Forelimb muscle (tissue), 1 donor: ENCODE measurements around the gene ENGASE. TPM values are rescaled to one million over a fixed set of nuclear protein-coding genes. Genes with fewer than 3 reads are reported as not detected.
"Not testable (repeated sequence)": the region's sequence is repeated elsewhere in the genome, so short reads cannot be mapped to it uniquely, and the experiment has no call there.

Source experiments
- DNase-seq: peaks from one replicate; pipeline ENCODE4 v3.0.0-alpha.2; 2013; ENCODE audit warnings: low read depth
- polyA plus RNA-seq: library from polyadenylated mRNA; unstranded; fragments of 120-200 nt; gene quantifications from one replicate; pipeline ENCODE4 v1.2.1, GENCODE V29; 2013; ENCODE audit not compliant: insufficient read length

The ENGASE gene
- polyA plus RNA-seq, result 17.9 TPM

- peak; percentile 69 for DNase-seq
Observed at GRCh38 chr17:79074649-79075445, at the start of gene ENGASE. ENGASE (plus strand) TSS chr17:79074824; CDS start chr17:79074945, 121 bp downstream.

- no peak for DNase-seq
Observed at GRCh38 chr17:79024901-79025737, 49.5 kb upstream of the ENGASE start.

GRCh38 chr17:79026376-79027273, 48.0 kb upstream of the ENGASE start:
- no peak for DNase-seq

GRCh38 chr17:79027274-79027924, 47.2 kb upstream of the ENGASE start:
- DNase-seq, result no peak

GRCh38 chr17:79027925-79028491, 46.6 kb upstream of the ENGASE start:
- DNase-seq, result no peak

- DNase-seq, result no peak
Observed at GRCh38 chr17:79028496-79029326, 45.9 kb upstream of the ENGASE start.

GRCh38 chr17:79029327-79030009, 45.2 kb upstream of the ENGASE start:
- DNase-seq, result no peak

GRCh38 chr17:79030636-79031035, 44.0 kb upstream of the ENGASE start:
- not testable (repeated sequence) for DNase-seq

- no peak for DNase-seq
Observed at GRCh38 chr17:79031996-79032875, 42.4 kb upstream of the ENGASE start.

- no peak for DNase-seq
Observed at GRCh38 chr17:79033046-79033616, 41.5 kb upstream of the ENGASE start.

GRCh38 chr17:79033741-79034501, 40.7 kb upstream of the ENGASE start:
- DNase-seq, result no peak

GRCh38 chr17:79034931-79035485, 39.6 kb upstream of the ENGASE start:
- DNase-seq, result no peak

GRCh38 chr17:79035686-79036085, 38.9 kb upstream of the ENGASE start:
- DNase-seq, result no peak

GRCh38 chr17:79036181-79036580, 38.4 kb upstream of the ENGASE start:
- no peak for DNase-seq

- no peak for DNase-seq
Observed at GRCh38 chr17:79036596-79036995, 38.0 kb upstream of the ENGASE start.

GRCh38 chr17:79038545-79039135, 36.0 kb upstream of the ENGASE start:
- no peak for DNase-seq
